HepG2 (cell line): Measurements from ENCODE around the gene ZMPSTE24. TPM values are rescaled to one million over a fixed set of nuclear protein-coding genes. Genes with fewer than 3 reads are reported as not detected.
"Not testable (repeated sequence)": the region's sequence is repeated elsewhere in the genome, so short reads cannot be mapped to it uniquely, and the experiment has no call there.

Experiments
- ATAC-seq: fragments of 200-7000 bp; cut with Tn5 transposase; 3 replicates; pipeline ENCODE4 v1.9.1; 2020; ENCODE audit warnings: mild to moderate bottlenecking, moderate library complexity
- BruUV-seq: library from RNA; stranded (reverse); fragments of 400-500 nt; replicated peaks from 2 replicates; lab custom pipeline; 2021; lab: Mats Ljungman, UMichigan
- CTCF ChIA-PET: fragments of 300-600 bp; formaldehyde crosslinking; extraction: SDS; loops from one replicate; lab custom pipeline; 2021; ENCODE audit warnings: low total read pairs, inconsistent platforms, low intra/inter-chr PET ratio; lab: Yijun Ruan, JAX
- POLR2A ChIA-PET: fragments of 350-600 bp; sonication (Branson Sonifier 250); formaldehyde crosslinking; loops from one replicate; lab custom pipeline; 2020; ENCODE audit warnings: antibody characterized with exemption, inconsistent platforms; lab: Yijun Ruan, JAX
- DNase-seq: peaks from one replicate; pipeline ENCODE4 v3.0.0-alpha.2; 2015; ENCODE audit warnings: low spot score
- FAIRE-seq: peaks from 3 replicates; lab custom pipeline; 2011; peaks lifted over from hg19 to GRCh38; lab: Jason Lieb, UNC
- H2AFZ ChIP-seq: one replicate; pipeline ENCODE4 v1.6.1; 2011; ENCODE audit warnings: low read length, inconsistent platforms
- H3K27ac ChIP-seq: fragments of 300-600 bp; 3 replicates; pipeline ENCODE4 v1.8.0; 2011; ENCODE audit warnings: mixed run types, mild to moderate bottlenecking, mixed read lengths, low read length, inconsistent platforms; ENCODE audit not compliant: insufficient read depth; ENCODE audit errors: extremely low read length
- H3K27me3 ChIP-seq, 2 experiments: fragments of 200-600 bp in 1 of 2; 2 replicates in 1 of 2; 3 replicates in 1 of 2; pipeline versions ENCODE4 v1.6.0 to v1.8.0; 2011; ENCODE audit warnings: low read length in 2 of 2, mild to moderate bottlenecking in 2 of 2, moderate library complexity in 2 of 2, inconsistent platforms in 1 of 2; ENCODE audit not compliant: insufficient read depth in 2 of 2, control insufficient read depth in 1 of 2
- H3K36me3 ChIP-seq, 2 experiments: fragments of 200-600 bp in 1 of 2; replicated peaks in 1 of 2; 2 replicates in 1 of 2; 3 replicates in 1 of 2; pipeline versions ENCODE4 v1.5.1 to v1.8.0; 2011; ENCODE audit warnings: low read length in 2 of 2, inconsistent platforms in 1 of 2; ENCODE audit not compliant: insufficient read depth in 2 of 2, control insufficient read depth in 1 of 2
- H3K4me1 ChIP-seq: 2 replicates; pipeline ENCODE4 v1.5.1; 2012; ENCODE audit warnings: low read length, inconsistent platforms; ENCODE audit not compliant: insufficient read depth
- H3K4me2 ChIP-seq: 2 replicates; pipeline ENCODE4 v1.6.0; 2011; ENCODE audit warnings: low read depth, low read length, inconsistent platforms
- H3K4me3 ChIP-seq, 3 experiments: fragments of 200-600 bp in 1 of 3; sonication (generic), shearing (Covaris generic) in 1 of 3; replicated peaks in 1 of 3; 2 replicates each; pipeline ENCODE4 v1.5.1; 2011 to 2016; ENCODE audit warnings: low read length in 3 of 3, inconsistent platforms in 2 of 3, low read depth in 2 of 3, mild to moderate bottlenecking in 2 of 3, control low read depth in 1 of 3, mixed read lengths in 1 of 3; ENCODE audit not compliant: insufficient read depth in 1 of 3
- H3K79me2 ChIP-seq: one replicate; pipeline ENCODE4 v1.6.1; 2011; ENCODE audit warnings: low read length, inconsistent platforms; ENCODE audit not compliant: insufficient read depth
- H3K9ac ChIP-seq: 2 replicates; pipeline ENCODE4 v1.6.0; 2011; ENCODE audit warnings: mild to moderate bottlenecking, low read depth, low read length, inconsistent platforms; ENCODE audit not compliant: insufficient read depth
- H3K9me3 ChIP-seq: 2 replicates; pipeline ENCODE4 v1.5.1; 2012; ENCODE audit warnings: mild to moderate bottlenecking, low read length
- H4K20me1 ChIP-seq: 2 replicates; pipeline ENCODE4 v1.6.0; 2011; ENCODE audit warnings: inconsistent platforms, mild to moderate bottlenecking, low read length, moderate library complexity; ENCODE audit not compliant: insufficient read depth
- GFI1 ChIP-seq: sonication (generic); formaldehyde crosslinking; IDR thresholded peaks from 2 replicates; pipeline ENCODE4 v1.5.0; 2020; ENCODE audit warnings: missing genetic modification reagents, mild to moderate bottlenecking, borderline replicate concordance
- JDP2 ChIP-seq: sonication (generic); formaldehyde crosslinking; IDR thresholded peaks from 2 replicates; pipeline ENCODE4 v1.8.1; 2022; ENCODE audit warnings: missing genetic modification reagents, borderline replicate concordance
- KDM6A ChIP-seq: IDR thresholded peaks from 2 replicates; pipeline ENCODE4 v1.6.1; 2016; ENCODE audit warnings: low read depth
- NCOA5 ChIP-seq: sonication (generic); formaldehyde crosslinking; IDR thresholded peaks from 2 replicates; pipeline ENCODE4 v1.4.0; 2020; ENCODE audit warnings: missing genetic modification reagents
- NFATC3 ChIP-seq: sonication (generic); formaldehyde crosslinking; IDR thresholded peaks from 2 replicates; pipeline ENCODE4 v1.5.1; 2020; ENCODE audit warnings: mild to moderate bottlenecking, missing genetic modification reagents
- PAX8 ChIP-seq: sonication (generic); formaldehyde crosslinking; IDR thresholded peaks from 2 replicates; pipeline ENCODE4 v1.8.0; 2022; ENCODE audit warnings: mild to moderate bottlenecking, missing genetic modification reagents, borderline replicate concordance
- ZFP36 ChIP-seq: fragments of 150-350 bp; IDR thresholded peaks from 2 replicates; pipeline ENCODE4 v1.6.1; 2018; ENCODE audit warnings: borderline replicate concordance, low read length, low read depth; ENCODE audit not compliant: partially characterized antibody
- ZNF567 ChIP-seq: sonication (generic); formaldehyde crosslinking; IDR thresholded peaks from 2 replicates; pipeline ENCODE4 v1.8.1; 2023; ENCODE audit warnings: mild to moderate bottlenecking, missing genetic modification reagents, borderline replicate concordance
- ZNF644 ChIP-seq: IDR thresholded peaks from 2 replicates; pipeline ENCODE4 v1.6.1; 2016; ENCODE audit warnings: low read depth
- WGBS: methylation state at CpG from one replicate; pipeline ENCODE4 v1.1.6; 2017; ENCODE audit warnings: low lambda C conversion rate; 5-methylcytosine and 5-hydroxymethylcytosine counted together
- in situ Hi-C: cut with HindIII; loops from 2 replicates; pipeline ENCODE4 v1.10.0; 2017; ENCODE audit warnings: low pct_unique_long_range_greater_than_20kb; ENCODE audit not compliant: extremely low pct_ligation_motif_present
- intact Hi-C: fragments of 100-400 bp; cut with micrococcal nuclease; formaldehyde crosslinking; loops from one replicate; pipeline ENCODE4 v1.10.0; 2022; ENCODE audit not compliant: unreplicated experiment
- polyA plus RNA-seq, 8 experiments: library from polyadenylated mRNA; depleted of rRNA in 3 of 8; stranded (reverse) in 7 of 8; unstranded in 1 of 8; fragments of >200 nt; fragmentation: Illumina TruSeq in 4 of 8; extraction: Trizol in 4 of 8; gene quantifications; 2 replicates each; pipeline versions ENCODE4 v1.2.1 to v1.2.3, GENCODE V29; 2011 to 2016; ENCODE audit warnings: low read depth in 4 of 8, missing spikeins in 1 of 8, mixed read lengths in 1 of 8; ENCODE audit not compliant: insufficient read depth in 1 of 8
- total RNA-seq, 5 experiments: library from RNA; depleted of rRNA; stranded (reverse); fragments of >200 nt; fragmentation: Illumina TruSeq; extraction: Trizol; gene quantifications; 2 replicates each; pipeline ENCODE4 v1.2.3, GENCODE V29; 2016; ENCODE audit warnings: low read depth in 1 of 5
- TF ChIP-seq, protein P1 (sequence below): sonication (generic); formaldehyde crosslinking; IDR thresholded peaks from 2 replicates; pipeline ENCODE4 v1.5.0; 2020; ENCODE audit warnings: mild to moderate bottlenecking, missing genetic modification reagents
- TF ChIP-seq, protein P2 (sequence below): sonication (generic); formaldehyde crosslinking; IDR thresholded peaks from 2 replicates; pipeline ENCODE4 v1.8.0; 2023; ENCODE audit warnings: mild to moderate bottlenecking, missing genetic modification reagents
- TF ChIP-seq, protein P3 (sequence below): sonication (generic); formaldehyde crosslinking; conservative IDR thresholded peaks from 2 replicates; pipeline ENCODE4 v1.4.0; 2020; ENCODE audit warnings: missing genetic modification reagents

ZMPSTE24 gene
- total and polyA plus RNA-seq, 2 of the 13 experiments (the other 11 are each of a cell fraction or from before 2014, with no cell fraction given): 13.6 to 60.2 TPM

DNA sequence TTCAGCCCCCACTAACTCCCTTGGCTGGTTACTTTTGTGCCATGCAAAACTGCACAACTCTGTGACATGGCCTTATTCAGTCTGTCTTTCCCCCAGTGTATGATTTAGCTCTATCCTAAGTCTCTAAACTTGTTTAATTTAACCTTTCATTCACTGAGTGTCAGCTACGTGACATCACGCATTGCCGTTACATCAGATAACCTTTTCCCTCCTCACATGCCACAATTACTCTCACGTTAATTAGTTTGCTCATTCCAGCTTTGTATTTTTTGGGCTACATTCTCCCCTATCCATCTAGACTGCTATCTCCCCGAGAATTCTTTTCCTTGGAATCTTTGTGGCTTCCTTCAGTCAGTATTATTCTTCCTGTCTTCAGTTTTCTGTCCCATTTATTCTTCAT, 39.7 kb upstream of the ZMPSTE24 start:
- no peak overlapping the region for H3K4me2 ChIP-seq
- peaks cover 6% of the 10 kb centered on the region; the same call in 1 of the 2 replicates for H3K4me1 ChIP-seq
- H3K4me3 ChIP-seq: no peak overlapping the region
- FAIRE-seq (no peak), ATAC-seq (no peak), DNase-seq (no peak)
- BruUV-seq: no TSS peak
- no peak overlapping the region for H2AFZ ChIP-seq
- H3K9ac ChIP-seq: no peak overlapping the region
- H3K27me3 ChIP-seq: no peaks in the 10 kb centered on the region
- H3K36me3 ChIP-seq: peaks cover under 1 to 36% of the 10 kb centered on the region in 2 experiments; a peak in 3 of 5 replicates
- ChIA-PET POLR2A (no interaction called here), CTCF (no interaction called here)
- WGBS: 96% methylated on average over 5 of the region's 5 CpGs
- peaks cover 2% of the 10 kb centered on the region for H3K79me2 ChIP-seq
- in situ Hi-C loops: no loop called here
- no peaks in the 10 kb centered on the region for H3K9me3 ChIP-seq
- intact Hi-C loops: no loop called here
- H4K20me1 ChIP-seq: no peaks in the 10 kb centered on the region
- TF ChIP-seq NCOA5 (CRISPR knock-in tag) (no peak), ZFP36 (no peak), JDP2 (CRISPR knock-in tag) (no peak), PAX8 (no peak), KDM6A (CRISPR knock-in tag) (no peak), ZNF644 (no peak), GFI1 (CRISPR knock-in tag) (no peak), NFATC3 (no peak), ZNF567 (CRISPR knock-in tag) (no peak)
- TF ChIP-seq, protein P1, sequence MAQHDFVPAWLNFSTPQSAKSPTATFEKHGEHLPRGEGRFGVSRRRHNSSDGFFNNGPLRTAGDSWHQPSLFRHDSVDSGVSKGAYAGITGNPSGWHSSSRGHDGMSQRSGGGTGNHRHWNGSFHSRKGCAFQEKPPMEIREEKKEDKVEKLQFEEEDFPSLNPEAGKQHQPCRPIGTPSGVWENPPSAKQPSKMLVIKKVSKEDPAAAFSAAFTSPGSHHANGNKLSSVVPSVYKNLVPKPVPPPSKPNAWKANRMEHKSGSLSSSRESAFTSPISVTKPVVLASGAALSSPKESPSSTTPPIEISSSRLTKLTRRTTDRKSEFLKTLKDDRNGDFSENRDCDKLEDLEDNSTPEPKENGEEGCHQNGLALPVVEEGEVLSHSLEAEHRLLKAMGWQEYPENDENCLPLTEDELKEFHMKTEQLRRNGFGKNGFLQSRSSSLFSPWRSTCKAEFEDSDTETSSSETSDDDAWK: no peak
- TF ChIP-seq, protein P2, sequence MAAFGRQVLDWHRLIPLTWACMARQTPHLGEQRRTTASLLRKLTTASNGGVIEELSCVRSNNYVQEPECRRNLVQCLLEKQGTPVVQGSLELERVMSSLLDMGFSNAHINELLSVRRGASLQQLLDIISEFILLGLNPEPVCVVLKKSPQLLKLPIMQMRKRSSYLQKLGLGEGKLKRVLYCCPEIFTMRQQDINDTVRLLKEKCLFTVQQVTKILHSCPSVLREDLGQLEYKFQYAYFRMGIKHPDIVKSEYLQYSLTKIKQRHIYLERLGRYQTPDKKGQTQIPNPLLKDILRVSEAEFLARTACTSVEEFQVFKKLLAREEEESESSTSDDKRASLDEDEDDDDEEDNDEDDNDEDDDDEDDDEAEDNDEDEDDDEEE (CRISPR knock-in tag): no peak
- TF ChIP-seq, protein P3, sequence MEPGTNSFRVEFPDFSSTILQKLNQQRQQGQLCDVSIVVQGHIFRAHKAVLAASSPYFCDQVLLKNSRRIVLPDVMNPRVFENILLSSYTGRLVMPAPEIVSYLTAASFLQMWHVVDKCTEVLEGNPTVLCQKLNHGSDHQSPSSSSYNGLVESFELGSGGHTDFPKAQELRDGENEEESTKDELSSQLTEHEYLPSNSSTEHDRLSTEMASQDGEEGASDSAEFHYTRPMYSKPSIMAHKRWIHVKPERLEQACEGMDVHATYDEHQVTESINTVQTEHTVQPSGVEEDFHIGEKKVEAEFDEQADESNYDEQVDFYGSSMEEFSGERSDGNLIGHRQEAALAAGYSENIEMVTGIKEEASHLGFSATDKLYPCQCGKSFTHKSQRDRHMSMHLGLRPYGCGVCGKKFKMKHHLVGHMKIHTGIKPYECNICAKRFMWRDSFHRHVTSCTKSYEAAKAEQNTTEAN (CRISPR knock-in tag): no peak
- H3K27ac ChIP-seq: no peak overlapping the region

DNA sequence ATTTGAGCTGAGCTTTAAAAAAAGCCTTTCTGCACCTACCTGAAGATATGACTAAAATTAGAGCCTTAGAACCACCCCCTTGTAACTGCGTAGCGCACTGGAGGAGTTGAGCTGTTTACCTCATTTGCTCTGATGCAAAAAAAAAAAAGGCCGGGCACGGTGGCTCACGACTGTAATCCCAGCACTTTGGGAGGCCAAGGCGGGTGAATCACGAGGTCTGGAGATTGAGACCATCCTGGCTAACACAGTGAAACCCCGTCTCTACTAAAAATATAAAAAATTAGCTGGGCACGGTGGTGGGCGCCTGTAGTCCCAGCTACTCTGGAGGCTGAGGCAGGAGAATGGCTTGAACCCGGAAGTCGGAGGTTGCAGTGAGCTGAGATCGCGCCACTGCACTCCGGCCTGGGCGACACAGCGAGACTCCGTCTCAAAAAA, 36.5 kb upstream of the ZMPSTE24 start:
- CTCF ChIA-PET, H3K4me3 ChIP-seq, H3K9ac ChIP-seq, H2AFZ ChIP-seq, H3K27ac ChIP-seq, FAIRE-seq, BruUV-seq, DNase-seq, POLR2A ChIA-PET, H3K4me2 ChIP-seq, H4K20me1 ChIP-seq, H3K79me2 ChIP-seq, H3K9me3 ChIP-seq, in situ Hi-C loops, H3K27me3 ChIP-seq, H3K4me1 ChIP-seq, intact Hi-C loops, ATAC-seq: not testable (repeated sequence)
- peaks cover 2 to 28% of the 10 kb centered on the region in 2 experiments; a peak in 4 of 5 replicates for H3K36me3 ChIP-seq
- 96% methylated on average over 18 of the region's 18 CpGs for WGBS
